ENCODE results near the gene UGT1A6. TPM values are rescaled to one million over a fixed set of nuclear protein-coding genes. Genes with fewer than 3 reads are reported as not detected.

UGT1A6 gene
- total RNA-seq, 2 donors from 2014 or later: not detected

DNA sequence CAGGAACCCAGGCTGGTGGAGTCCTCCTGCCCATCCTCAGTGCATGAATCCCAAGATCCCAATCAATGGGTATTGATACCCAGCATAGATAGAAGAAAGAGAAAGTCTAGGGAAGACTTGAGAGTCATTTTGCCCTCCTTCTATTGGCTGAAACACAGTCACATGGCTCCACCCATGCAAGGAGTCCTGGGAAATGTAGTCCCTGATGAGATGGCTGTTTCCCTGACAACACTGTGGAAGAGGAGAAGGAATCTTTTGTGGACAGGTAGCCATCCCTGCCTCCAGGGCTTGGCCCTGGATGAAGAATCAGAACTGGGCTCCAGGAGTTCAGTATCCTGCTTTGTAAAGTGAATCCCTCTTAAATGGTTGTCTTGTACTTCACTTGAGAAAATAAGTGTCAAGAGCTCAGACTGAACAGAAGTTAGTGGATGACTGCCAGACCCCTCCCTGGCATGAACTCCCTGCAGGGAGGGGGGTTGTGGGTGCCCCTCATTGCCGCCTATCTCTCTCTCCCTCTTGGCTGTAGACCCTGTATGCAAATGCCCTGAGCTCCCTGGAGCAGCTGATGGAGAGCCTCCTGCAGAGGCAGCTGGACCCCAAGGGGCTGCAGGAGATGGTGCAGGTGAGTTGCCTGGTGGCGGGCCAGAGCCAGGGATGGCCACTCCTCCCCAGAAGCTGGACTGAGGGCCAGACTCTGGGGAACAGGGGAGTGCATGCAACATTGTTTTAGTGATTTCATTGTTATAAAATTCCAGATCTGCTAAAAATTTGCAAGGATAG, 121.6 kb downstream of the UGT1A6 start:
- Mint-ChIP-seq H3K27ac (no peak overlapping the region), H3K9me3 (no peaks in the 10 kb centered on the region), H3K36me3 (no peaks in the 10 kb centered on the region)
- ATAC-seq (peak in 1 of 2 donors; percentile 47), DNase-seq (ENCODE audit: low spot score in 2 of 2) (peak in 1 of 2 donors; percentile 33)

DNA sequence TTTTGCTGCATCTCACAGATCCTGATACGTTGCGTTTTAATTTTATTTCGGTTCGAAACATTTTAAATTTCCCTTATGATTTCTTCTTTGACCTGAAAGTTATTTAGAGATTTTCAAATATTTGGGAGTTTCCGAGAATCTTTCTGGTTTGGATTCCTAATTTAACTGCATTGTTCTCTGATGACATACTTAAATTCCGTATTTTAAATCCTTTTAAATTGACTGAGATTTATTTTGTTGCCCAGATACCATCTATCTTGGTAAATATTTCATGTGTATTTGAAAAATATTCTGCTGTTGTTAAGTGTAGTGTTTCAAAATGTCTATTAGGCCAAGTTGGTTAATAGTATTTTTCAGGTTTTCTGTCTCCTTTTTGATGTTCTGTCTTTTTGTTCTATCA, 123.2 kb downstream of the UGT1A6 start:
- ATAC-seq (no peak), DNase-seq (ENCODE audit: low spot score in 2 of 2) (no peak)
- H3K27ac Mint-ChIP-seq: no peak overlapping the region
- no peaks in the 10 kb centered on the region for H3K36me3 Mint-ChIP-seq
- no peaks in the 10 kb centered on the region for H3K9me3 Mint-ChIP-seq

DNA sequence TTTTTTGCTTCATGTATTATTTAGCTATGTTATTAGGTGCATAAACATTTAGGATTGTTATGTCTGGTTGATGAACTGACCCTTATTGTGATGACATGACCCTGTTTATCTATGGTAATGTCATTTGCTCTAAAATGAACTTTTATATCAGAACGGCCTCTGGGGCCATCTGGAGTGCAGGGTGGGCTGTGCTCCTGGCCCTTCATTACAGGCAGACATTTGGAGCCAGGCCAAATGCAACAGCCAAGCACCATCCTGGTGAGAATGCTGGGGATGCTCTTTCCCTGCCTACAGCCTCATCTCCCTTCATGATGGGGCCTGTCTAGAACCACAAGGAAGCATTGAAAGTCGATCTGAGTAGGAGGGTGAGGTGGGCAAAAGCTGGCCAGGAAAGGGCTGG, 123.6 kb downstream of the UGT1A6 start:
- ATAC-seq (no peak), DNase-seq (ENCODE audit: low spot score in 2 of 2) (peak in 1 of 2 donors; percentile 23)
- Mint-ChIP-seq H3K27ac (no peak overlapping the region), H3K9me3 (no peaks in the 10 kb centered on the region), H3K36me3 (no peaks in the 10 kb centered on the region)

- Mint-ChIP-seq H3K36me3 (no peaks in the 10 kb centered on the region), H3K27ac (no peak overlapping the region), H3K9me3 (no peaks in the 10 kb centered on the region)
- no peak for ATAC-seq
- DNase-seq (ENCODE audit: low spot score in 2 of 2): no peak
Observed at GRCh38 chr2:233816771-233817170, 124.1 kb downstream of the UGT1A6 start.

DNA sequence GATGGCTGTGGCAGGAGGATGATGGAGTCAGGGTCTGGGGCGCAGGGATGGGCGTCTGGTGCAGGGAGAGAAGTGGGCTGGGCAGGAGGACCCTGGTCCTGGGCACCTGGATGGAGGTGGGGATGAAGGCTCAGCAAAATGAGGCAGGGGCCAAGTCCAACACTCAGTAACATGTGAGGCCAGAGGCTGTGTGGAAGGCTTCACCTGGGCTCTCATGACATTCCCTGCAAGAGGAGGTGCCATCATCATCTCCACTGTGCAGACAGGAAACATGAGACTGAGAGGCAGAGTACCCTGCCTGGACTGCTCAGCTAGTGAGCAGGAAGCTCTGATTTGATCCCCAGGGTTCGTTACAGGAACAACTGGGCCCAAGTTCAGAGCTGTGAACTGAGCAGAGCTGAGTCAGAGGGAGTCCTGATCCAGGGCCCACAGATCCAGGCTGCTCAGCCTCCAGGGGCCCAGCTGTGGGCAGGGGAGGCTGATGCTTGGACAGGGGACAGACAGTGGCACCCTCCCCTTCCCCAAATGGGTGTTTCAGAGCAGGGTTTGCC, 124.7 kb downstream of the UGT1A6 start:
- ATAC-seq (no peak), DNase-seq (ENCODE audit: low spot score in 2 of 2) (peak in 1 of 2 donors; percentile 16)
- H3K9me3 Mint-ChIP-seq: no peaks in the 10 kb centered on the region
- H3K27ac Mint-ChIP-seq: no peak overlapping the region
- no peaks in the 10 kb centered on the region for H3K36me3 Mint-ChIP-seq

DNA sequence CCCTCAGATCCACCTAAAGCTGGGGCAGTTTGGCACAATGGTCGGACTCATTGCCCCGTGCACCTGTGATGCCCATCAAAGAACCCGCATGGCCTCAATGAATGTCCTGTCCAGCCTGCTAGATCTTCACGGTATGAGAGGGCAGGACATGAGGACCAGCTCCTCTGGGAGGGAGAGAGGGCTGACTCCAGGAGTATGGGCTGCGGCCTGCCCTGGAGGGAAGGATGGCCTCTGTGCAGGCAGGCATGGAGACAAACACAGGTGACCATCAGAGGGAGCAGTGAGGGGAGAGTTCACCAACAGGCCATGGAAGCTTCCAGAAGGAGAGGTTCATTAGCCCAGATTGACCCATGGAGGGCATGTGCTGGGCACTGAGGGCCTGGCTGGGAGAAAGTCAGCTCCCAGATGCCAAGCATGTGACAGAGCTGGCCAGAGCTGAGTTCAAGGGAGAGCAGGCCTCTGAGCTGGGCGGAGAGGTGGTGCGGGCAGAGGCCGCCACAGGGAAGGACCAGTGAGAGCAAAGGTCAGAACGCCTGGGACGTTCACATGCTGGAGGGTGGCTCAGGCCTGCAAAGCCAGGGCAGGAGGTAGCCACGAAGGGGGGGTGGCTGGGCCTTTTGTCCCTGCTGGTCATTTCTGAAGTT, 125.4 kb downstream of the UGT1A6 start:
- H3K9me3 Mint-ChIP-seq: no peaks in the 10 kb centered on the region

DNA sequence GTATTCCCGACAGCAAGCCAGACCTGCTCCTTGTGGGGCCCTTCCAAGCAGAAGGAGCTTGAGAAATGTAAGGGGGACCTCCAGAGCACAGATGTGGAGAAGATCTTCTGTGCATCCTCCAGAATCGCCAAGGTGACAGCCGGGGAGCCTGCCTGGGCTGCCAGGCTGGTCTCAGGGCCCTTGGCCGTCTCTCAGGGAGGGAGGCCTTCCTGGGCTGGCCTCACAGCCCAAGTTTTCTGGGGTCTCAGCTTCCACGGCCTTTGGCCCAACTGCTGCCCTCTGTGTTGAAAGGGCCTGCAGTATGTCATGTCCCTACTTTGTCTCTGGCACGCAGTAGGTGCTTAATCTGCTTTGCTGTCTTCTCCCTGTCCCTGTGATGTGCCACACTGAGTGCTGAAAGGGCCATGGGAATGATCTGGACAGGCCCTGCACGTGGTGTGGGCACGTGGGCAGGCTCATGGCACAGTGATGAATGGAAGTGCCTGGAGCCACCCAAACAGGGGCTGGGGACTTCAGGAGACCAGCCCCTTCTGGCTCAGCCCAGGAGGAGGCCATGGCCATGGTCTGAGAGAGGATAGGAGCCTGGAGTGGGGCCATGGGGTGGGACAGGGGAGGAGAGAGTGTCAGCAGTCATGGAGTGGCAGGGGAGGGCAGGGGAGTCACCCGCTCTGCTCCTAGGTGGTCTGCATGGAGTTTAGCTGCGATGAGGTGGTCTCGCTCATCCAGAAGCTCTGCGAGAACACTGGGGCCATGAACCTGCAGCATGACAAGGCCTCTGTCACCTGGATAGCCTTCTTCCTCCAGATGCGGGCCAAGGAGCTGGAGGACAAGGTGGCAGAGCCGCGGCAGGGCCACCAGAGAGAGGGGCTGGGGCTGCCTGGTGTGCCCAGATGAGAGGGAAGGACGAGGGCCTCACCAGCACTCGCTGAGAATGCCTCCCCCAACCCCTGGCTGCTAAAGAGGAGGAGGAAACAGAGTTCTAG, 126.2 kb downstream of the UGT1A6 start:
- ATAC-seq (no peak), DNase-seq (ENCODE audit: low spot score in 2 of 2) (peak in 1 of 2 donors; percentile 48)
- H3K36me3 Mint-ChIP-seq: no peaks in the 10 kb centered on the region
- no peak overlapping the region for H3K27ac Mint-ChIP-seq
- H3K9me3 Mint-ChIP-seq: no peaks in the 10 kb centered on the region

More for the DNA sequence above, 125.4 kb downstream of the UGT1A6 start:
- Mint-ChIP-seq H3K27ac (no peak overlapping the region), H3K36me3 (no peaks in the 10 kb centered on the region)
- DNase-seq (ENCODE audit: low spot score in 2 of 2): peak in 1 of 2 donors; percentile 20
- ATAC-seq: no peak

DNA sequence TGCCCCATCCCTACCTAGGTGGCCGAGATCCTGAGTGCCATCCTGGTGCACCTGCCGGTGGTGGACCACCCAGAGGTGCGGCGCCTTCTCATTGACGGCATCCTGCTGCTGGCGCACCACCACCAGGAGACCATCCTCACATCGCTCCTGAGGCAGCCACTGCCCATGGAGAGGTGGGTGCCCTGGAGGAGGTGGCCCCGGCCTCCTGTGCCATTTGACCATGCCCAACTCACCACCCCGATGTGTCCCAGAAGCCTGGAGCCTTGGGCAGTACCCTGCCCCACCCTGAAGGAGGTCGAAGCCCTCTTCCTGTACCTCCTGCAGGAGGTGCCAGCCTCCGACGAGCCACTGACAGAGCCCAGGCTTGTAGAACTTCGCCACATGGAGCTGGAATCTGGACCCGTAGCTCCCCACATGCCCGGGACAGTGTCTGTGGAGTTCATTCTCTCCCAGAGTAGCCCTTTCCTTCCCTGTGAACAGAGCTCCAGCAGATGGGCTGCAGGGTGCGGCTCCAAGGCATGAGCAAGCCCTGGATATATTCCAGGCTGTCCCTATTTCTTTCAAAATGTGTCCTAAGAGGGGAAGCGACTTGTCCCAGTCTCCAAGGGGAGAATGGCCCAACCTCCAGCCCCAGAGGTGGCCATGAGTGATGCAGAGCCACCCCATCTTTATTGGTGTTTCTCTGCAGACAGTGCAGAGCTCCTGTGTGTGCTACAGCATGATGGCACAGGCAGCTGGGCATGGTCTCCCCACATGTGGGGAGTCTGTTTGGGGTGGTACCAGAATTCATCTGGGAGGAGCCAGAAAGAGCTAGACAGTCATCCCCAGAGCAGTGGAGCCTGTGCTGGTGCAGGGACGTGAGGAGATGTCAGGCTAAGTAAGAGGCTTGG, 127.4 kb downstream of the UGT1A6 start:
- DNase-seq (ENCODE audit: low spot score in 2 of 2) (peak in 1 of 2 donors; percentile 46), ATAC-seq (no peak)
- Mint-ChIP-seq H3K36me3 (no peaks in the 10 kb centered on the region), H3K27ac (peak overlapping the region in 1 of 2 donors; percentile 68), H3K9me3 (no peaks in the 10 kb centered on the region)

- Mint-ChIP-seq H3K36me3 (no peaks in the 10 kb centered on the region), H3K27ac (no peak overlapping the region), H3K9me3 (no peaks in the 10 kb centered on the region)
- DNase-seq (ENCODE audit: low spot score in 2 of 2): peak in 1 of 2 donors; percentile 44
- no peak for ATAC-seq
Observed at GRCh38 chr2:233820774-233821105, 128.1 kb downstream of the UGT1A6 start.

DNA sequence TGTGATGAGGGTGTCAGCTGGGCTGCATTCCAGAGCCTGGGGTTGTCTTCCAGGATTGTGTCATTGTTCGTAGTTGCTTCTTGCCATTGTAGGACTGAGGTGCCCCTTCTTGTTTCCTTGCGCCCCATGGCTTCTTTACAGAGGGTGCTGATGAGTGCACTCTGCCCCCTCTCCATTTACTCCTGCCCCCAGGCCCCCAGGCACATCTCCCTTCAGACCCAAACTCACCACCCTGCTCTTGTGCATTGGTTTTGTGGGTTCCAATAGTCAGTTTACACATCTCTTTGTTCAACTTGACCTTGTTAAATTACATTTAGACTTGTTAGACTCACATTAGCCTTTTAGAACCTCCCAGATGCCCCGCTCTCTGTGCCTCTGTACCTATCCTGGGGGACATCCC, 128.5 kb downstream of the UGT1A6 start:
- no peak overlapping the region for H3K27ac Mint-ChIP-seq
- DNase-seq (ENCODE audit: low spot score in 2 of 2) (peak in 1 of 2 donors; percentile 14), ATAC-seq (no peak)
- H3K9me3 Mint-ChIP-seq: no peaks in the 10 kb centered on the region
- no peaks in the 10 kb centered on the region for H3K36me3 Mint-ChIP-seq

DNA sequence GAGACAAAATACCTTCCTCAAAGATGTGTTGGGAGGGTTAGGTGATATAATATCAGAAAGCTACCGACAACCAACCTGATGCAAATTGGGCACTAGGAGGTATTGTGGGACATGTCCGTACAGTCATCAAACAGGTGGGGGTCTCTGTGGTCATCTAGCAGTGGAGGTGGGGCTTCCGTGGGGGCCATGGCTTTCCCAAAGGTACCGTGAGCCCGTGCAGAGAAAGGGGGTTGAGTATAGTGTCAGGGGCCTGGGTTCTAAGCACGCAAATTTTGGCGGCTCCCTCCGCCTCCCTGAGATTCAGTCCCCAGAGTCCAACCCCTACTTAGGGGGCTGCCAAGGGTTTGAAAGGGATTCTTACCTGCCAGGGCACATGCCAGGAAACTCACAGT, 129.0 kb downstream of the UGT1A6 start:
- DNase-seq (ENCODE audit: low spot score in 2 of 2) (no peak), ATAC-seq (no peak)
- Mint-ChIP-seq H3K9me3 (no peaks in the 10 kb centered on the region), H3K27ac (no peak overlapping the region), H3K36me3 (no peaks in the 10 kb centered on the region)

GRCh38 chr2:233822101-233822771, 129.5 kb downstream of the UGT1A6 start:
- DNase-seq (ENCODE audit: low spot score in 2 of 2) (peak in 1 of 2 donors; percentile 40), ATAC-seq (no peak)
- H3K27ac Mint-ChIP-seq: peak overlapping the region in 1 of 2 donors; percentile 44
- no peaks in the 10 kb centered on the region for H3K9me3 Mint-ChIP-seq
- H3K36me3 Mint-ChIP-seq: no peaks in the 10 kb centered on the region

All from activated naive CD4-positive, alpha-beta T cell treated with anti-CD3 and anti-CD28 coated beads, Interleukin-2, amount 50 U/mL, for 72 hours (primary cell).